WTC11 (cell line): ENCODE data around the gene CLMN. TPM values are rescaled to one million over a fixed set of nuclear protein-coding genes. Genes with fewer than 3 reads are reported as not detected.

Source experiments
- ATAC-seq: fragments of 200-7000 bp; cut with Tn5 transposase; 2 replicates; pipeline ENCODE4 v1.10.0; 2021; ENCODE audit warnings: mild to moderate bottlenecking, moderate library complexity
- CTCF ChIA-PET: fragments of 300-600 bp; sonication (Branson Sonifier 250); formaldehyde crosslinking; loops from one replicate; lab custom pipeline; 2021; ENCODE audit warnings: antibody characterized with exemption; lab: Charles Lee
- POLR2A ChIA-PET: fragments of 350-600 bp; sonication (Branson Sonifier 250); formaldehyde crosslinking; loops from one replicate; lab custom pipeline; 2021; ENCODE audit warnings: antibody characterized with exemption; lab: Charles Lee
- DNase-seq: peaks from one replicate; pipeline ENCODE4 v3.0.0; 2021; ENCODE audit warnings: low spot score
- H3K27ac Mint-ChIP-seq: 2 replicates; pipeline ENCODE4 v1.8.0; 2021; ENCODE audit warnings: mixed read lengths
- H3K27me3 Mint-ChIP-seq: 2 replicates; pipeline ENCODE4 v1.8.0; 2021; ENCODE audit warnings: low read depth, mild to moderate bottlenecking, moderate library complexity, mixed read lengths
- H3K36me3 Mint-ChIP-seq: 2 replicates; pipeline ENCODE4 v1.8.0; 2021; ENCODE audit warnings: mixed read lengths
- H3K4me1 Mint-ChIP-seq: 2 replicates; pipeline ENCODE4 v1.8.0; 2022; ENCODE audit warnings: mixed read lengths
- H3K4me3 Mint-ChIP-seq: 2 replicates; pipeline ENCODE4 v1.8.0; 2021; ENCODE audit warnings: mild to moderate bottlenecking, moderate library complexity, mixed read lengths
- H3K9me3 Mint-ChIP-seq: 2 replicates; pipeline ENCODE4 v1.8.0; 2021; ENCODE audit warnings: mixed read lengths
- ELF4 ChIP-seq: sonication (generic); formaldehyde crosslinking; IDR thresholded peaks from 2 replicates; pipeline ENCODE4 v1.8.1; 2022; ENCODE audit warnings: low read depth, mild to moderate bottlenecking, moderate library complexity, missing genetic modification reagents
- FOXJ3 ChIP-seq: sonication (generic); formaldehyde crosslinking; IDR thresholded peaks from 2 replicates; pipeline ENCODE4 v1.9.0; 2021; ENCODE audit warnings: missing genetic modification reagents, mild to moderate bottlenecking, borderline replicate concordance
- FOXK1 ChIP-seq: sonication (generic); formaldehyde crosslinking; IDR thresholded peaks from 2 replicates; pipeline ENCODE4 v1.8.0; 2022; ENCODE audit warnings: mild to moderate bottlenecking, moderate library complexity, missing genetic modification reagents
- GTF2I ChIP-seq: fragments of 250-450 bp; sonication (Bioruptor Pico); conservative IDR thresholded peaks from 2 replicates; pipeline ENCODE4 v1.4.0; 2021; ENCODE audit warnings: mild to moderate bottlenecking
- KAT7 ChIP-seq: sonication (generic); formaldehyde crosslinking; IDR thresholded peaks from 2 replicates; pipeline ENCODE4 v1.8.1; 2023; ENCODE audit warnings: missing genetic modification reagents, mild to moderate bottlenecking, borderline replicate concordance
- NFATC4 ChIP-seq: fragments of 250-450 bp; sonication (Bioruptor Pico); IDR thresholded peaks from 2 replicates; pipeline ENCODE4 v1.9.0; 2021; ENCODE audit warnings: mild to moderate bottlenecking
- NR2C2 ChIP-seq: sonication (generic); formaldehyde crosslinking; IDR thresholded peaks from 2 replicates; pipeline ENCODE4 v1.8.0; 2022; ENCODE audit warnings: mild to moderate bottlenecking, missing genetic modification reagents
- OVOL2 ChIP-seq: fragments of 250-450 bp; sonication (Bioruptor Pico); IDR thresholded peaks from 2 replicates; pipeline ENCODE4 v1.9.0; 2021; ENCODE audit warnings: mild to moderate bottlenecking, borderline replicate concordance
- RORB ChIP-seq: fragments of 250-450 bp; sonication (Bioruptor Pico); IDR thresholded peaks from 2 replicates; pipeline ENCODE4 v1.9.0; 2021; ENCODE audit warnings: mild to moderate bottlenecking
- SP1 ChIP-seq: sonication (generic); formaldehyde crosslinking; conservative IDR thresholded peaks from 2 replicates; pipeline ENCODE4 v1.8.1; 2022; ENCODE audit warnings: missing genetic modification reagents
- ZNF396 ChIP-seq: fragments of 250-450 bp; sonication (Bioruptor Pico); IDR thresholded peaks from 2 replicates; pipeline ENCODE4 v1.8.0; 2021; ENCODE audit warnings: mild to moderate bottlenecking, moderate library complexity, borderline replicate concordance
- ZNF423 ChIP-seq: fragments of 250-450 bp; sonication (Bioruptor Pico); IDR thresholded peaks from 2 replicates; pipeline ENCODE4 v2.1.2; 2022; ENCODE audit warnings: mild to moderate bottlenecking, moderate library complexity
- total RNA-seq: library from RNA; stranded (reverse); gene quantifications from 3 replicates; pipeline ENCODE4 v1.2.3, GENCODE V29; 2021
- TF ChIP-seq, protein P1 (sequence below): sonication (generic); formaldehyde crosslinking; IDR thresholded peaks from 2 replicates; pipeline ENCODE4 v1.8.1; 2023; ENCODE audit warnings: mild to moderate bottlenecking, missing genetic modification reagents
- TF ChIP-seq, protein P2 (sequence below): sonication (generic); formaldehyde crosslinking; IDR thresholded peaks from 2 replicates; pipeline ENCODE4 v1.8.0; 2022; ENCODE audit warnings: mild to moderate bottlenecking, missing genetic modification reagents
- TF ChIP-seq, protein P3 (sequence below): sonication (generic); formaldehyde crosslinking; IDR thresholded peaks from 2 replicates; pipeline ENCODE4 v1.8.1; 2022; ENCODE audit warnings: mild to moderate bottlenecking, missing genetic modification reagents, moderate library complexity, borderline replicate concordance
- TF ChIP-seq, protein P4 (sequence below): sonication (generic); formaldehyde crosslinking; IDR thresholded peaks from 2 replicates; pipeline ENCODE4 v1.8.1; 2022; ENCODE audit warnings: low read depth, missing genetic modification reagents, borderline replicate concordance
- TF ChIP-seq, protein P5 (sequence below): fragments of 250-450 bp; sonication (Bioruptor Pico); IDR thresholded peaks from 2 replicates; pipeline ENCODE4 v1.9.0; 2021; ENCODE audit warnings: mild to moderate bottlenecking, borderline replicate concordance
- TF ChIP-seq, protein P6 (sequence below): sonication (generic); formaldehyde crosslinking; IDR thresholded peaks from 2 replicates; pipeline ENCODE4 v1.8.0; 2023; ENCODE audit warnings: missing genetic modification reagents
- TF ChIP-seq, protein P7 (sequence below): sonication (generic); formaldehyde crosslinking; IDR thresholded peaks from 2 replicates; pipeline ENCODE4 v1.8.1; 2022; ENCODE audit warnings: low read depth, mild to moderate bottlenecking, moderate library complexity, missing genetic modification reagents, borderline replicate concordance

The CLMN gene
- total RNA-seq, 1 experiment from 2014 or later, result 12.2 TPM

DNA sequence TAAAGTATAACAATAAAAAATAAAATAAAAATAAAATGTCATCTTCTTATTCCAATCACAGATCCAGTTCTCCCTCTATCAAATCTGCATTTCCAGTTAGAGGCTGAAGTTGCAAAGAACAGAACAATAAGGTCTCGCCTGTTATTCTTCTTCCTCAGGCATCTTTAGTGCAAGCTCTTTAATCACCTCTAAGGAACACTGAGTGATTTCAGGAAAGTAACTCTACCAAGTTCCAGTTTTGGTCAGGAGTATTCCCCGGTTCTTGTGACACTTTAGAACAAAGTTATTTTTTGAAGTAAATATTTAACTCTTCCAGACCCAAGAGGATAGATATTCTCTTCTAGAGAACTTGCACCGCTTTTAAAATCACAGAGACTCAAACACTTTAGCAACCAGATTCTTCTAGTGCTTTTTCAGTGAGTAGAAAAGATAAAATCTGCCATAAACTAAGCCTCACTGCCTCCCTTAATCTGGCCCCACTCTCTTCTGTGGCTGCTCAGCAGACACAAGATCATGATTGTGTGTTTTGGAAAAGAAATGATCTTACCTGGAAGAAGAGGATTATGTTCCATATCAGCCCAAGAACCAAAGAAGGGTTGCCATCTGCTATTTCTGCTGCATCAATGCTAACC is 104.5 kb downstream of the CLMN start:
- Mint-ChIP-seq H3K9me3 (no peaks in the 10 kb centered on the region), H3K4me1 (peaks cover 30% of the 10 kb centered on the region), H3K27ac (no peak overlapping the region), H3K27me3 (peaks cover 38% of the 10 kb centered on the region), H3K4me3 (no peak overlapping the region), H3K36me3 (no peaks in the 10 kb centered on the region)
- ATAC-seq (no peak), DNase-seq (no peak)
- POLR2A ChIA-PET, result no interaction called here
- TF ChIP-seq ZNF423 (no peak), ELF4 (CRISPR knock-in tag) (no peak)
- TF ChIP-seq, protein P1, sequence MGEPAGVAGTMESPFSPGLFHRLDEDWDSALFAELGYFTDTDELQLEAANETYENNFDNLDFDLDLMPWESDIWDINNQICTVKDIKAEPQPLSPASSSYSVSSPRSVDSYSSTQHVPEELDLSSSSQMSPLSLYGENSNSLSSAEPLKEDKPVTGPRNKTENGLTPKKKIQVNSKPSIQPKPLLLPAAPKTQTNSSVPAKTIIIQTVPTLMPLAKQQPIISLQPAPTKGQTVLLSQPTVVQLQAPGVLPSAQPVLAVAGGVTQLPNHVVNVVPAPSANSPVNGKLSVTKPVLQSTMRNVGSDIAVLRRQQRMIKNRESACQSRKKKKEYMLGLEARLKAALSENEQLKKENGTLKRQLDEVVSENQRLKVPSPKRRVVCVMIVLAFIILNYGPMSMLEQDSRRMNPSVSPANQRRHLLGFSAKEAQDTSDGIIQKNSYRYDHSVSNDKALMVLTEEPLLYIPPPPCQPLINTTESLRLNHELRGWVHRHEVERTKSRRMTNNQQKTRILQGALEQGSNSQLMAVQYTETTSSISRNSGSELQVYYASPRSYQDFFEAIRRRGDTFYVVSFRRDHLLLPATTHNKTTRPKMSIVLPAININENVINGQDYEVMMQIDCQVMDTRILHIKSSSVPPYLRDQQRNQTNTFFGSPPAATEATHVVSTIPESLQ, result no peak
- CTCF ChIA-PET, result no interaction called here

DNA sequence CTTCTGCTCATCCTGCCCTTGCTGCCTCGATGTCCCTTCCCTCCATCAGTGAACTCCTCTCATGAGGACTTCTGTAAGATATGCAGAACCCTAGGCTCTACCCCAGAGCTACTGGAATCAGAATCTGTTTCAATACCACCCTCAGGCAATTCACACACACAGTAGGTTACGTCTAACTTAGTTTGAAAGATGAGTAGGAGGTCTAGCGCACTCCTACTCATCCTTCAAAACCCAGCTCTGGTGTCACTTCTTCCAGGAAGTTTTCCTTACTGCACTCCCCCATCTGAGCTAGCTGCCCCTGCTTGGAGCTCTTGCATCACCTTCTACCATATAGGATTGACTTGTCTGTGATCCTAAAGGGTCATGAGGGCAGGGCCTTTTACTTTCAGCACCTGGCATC is 105.9 kb downstream of the CLMN start:
- TF ChIP-seq FOXJ3 (CRISPR knock-in tag) (no peak), NR2C2 (no peak), ZNF396 (CRISPR knock-in tag) (no peak), GTF2I (CRISPR knock-in tag) (no peak), SP1 (CRISPR knock-in tag) (no peak), FOXK1 (CRISPR knock-in tag) (no peak), KAT7 (CRISPR knock-in tag) (no peak), OVOL2 (no peak), RORB (CRISPR knock-in tag) (no peak), NFATC4 (no peak)
- TF ChIP-seq, protein P2, sequence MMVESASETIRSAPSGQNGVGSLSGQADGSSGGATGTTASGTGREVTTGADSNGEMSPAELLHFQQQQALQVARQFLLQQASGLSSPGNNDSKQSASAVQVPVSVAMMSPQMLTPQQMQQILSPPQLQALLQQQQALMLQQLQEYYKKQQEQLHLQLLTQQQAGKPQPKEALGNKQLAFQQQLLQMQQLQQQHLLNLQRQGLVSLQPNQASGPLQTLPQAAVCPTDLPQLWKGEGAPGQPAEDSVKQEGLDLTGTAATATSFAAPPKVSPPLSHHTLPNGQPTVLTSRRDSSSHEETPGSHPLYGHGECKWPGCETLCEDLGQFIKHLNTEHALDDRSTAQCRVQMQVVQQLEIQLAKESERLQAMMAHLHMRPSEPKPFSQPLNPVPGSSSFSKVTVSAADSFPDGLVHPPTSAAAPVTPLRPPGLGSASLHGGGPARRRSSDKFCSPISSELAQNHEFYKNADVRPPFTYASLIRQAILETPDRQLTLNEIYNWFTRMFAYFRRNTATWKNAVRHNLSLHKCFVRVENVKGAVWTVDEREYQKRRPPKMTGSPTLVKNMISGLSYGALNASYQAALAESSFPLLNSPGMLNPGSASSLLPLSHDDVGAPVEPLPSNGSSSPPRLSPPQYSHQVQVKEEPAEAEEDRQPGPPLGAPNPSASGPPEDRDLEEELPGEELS (CRISPR knock-in tag), result no peak
- TF ChIP-seq, protein P3, sequence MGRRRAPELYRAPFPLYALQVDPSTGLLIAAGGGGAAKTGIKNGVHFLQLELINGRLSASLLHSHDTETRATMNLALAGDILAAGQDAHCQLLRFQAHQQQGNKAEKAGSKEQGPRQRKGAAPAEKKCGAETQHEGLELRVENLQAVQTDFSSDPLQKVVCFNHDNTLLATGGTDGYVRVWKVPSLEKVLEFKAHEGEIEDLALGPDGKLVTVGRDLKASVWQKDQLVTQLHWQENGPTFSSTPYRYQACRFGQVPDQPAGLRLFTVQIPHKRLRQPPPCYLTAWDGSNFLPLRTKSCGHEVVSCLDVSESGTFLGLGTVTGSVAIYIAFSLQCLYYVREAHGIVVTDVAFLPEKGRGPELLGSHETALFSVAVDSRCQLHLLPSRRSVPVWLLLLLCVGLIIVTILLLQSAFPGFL (CRISPR knock-in tag), result no peak
- TF ChIP-seq, protein P4, sequence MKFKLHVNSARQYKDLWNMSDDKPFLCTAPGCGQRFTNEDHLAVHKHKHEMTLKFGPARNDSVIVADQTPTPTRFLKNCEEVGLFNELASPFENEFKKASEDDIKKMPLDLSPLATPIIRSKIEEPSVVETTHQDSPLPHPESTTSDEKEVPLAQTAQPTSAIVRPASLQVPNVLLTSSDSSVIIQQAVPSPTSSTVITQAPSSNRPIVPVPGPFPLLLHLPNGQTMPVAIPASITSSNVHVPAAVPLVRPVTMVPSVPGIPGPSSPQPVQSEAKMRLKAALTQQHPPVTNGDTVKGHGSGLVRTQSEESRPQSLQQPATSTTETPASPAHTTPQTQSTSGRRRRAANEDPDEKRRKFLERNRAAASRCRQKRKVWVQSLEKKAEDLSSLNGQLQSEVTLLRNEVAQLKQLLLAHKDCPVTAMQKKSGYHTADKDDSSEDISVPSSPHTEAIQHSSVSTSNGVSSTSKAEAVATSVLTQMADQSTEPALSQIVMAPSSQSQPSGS (CRISPR knock-in tag), result no peak
- TF ChIP-seq, protein P5, sequence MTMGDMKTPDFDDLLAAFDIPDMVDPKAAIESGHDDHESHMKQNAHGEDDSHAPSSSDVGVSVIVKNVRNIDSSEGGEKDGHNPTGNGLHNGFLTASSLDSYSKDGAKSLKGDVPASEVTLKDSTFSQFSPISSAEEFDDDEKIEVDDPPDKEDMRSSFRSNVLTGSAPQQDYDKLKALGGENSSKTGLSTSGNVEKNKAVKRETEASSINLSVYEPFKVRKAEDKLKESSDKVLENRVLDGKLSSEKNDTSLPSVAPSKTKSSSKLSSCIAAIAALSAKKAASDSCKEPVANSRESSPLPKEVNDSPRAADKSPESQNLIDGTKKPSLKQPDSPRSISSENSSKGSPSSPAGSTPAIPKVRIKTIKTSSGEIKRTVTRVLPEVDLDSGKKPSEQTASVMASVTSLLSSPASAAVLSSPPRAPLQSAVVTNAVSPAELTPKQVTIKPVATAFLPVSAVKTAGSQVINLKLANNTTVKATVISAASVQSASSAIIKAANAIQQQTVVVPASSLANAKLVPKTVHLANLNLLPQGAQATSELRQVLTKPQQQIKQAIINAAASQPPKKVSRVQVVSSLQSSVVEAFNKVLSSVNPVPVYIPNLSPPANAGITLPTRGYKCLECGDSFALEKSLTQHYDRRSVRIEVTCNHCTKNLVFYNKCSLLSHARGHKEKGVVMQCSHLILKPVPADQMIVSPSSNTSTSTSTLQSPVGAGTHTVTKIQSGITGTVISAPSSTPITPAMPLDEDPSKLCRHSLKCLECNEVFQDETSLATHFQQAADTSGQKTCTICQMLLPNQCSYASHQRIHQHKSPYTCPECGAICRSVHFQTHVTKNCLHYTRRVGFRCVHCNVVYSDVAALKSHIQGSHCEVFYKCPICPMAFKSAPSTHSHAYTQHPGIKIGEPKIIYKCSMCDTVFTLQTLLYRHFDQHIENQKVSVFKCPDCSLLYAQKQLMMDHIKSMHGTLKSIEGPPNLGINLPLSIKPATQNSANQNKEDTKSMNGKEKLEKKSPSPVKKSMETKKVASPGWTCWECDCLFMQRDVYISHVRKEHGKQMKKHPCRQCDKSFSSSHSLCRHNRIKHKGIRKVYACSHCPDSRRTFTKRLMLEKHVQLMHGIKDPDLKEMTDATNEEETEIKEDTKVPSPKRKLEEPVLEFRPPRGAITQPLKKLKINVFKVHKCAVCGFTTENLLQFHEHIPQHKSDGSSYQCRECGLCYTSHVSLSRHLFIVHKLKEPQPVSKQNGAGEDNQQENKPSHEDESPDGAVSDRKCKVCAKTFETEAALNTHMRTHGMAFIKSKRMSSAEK, result no peak
- TF ChIP-seq, protein P6, sequence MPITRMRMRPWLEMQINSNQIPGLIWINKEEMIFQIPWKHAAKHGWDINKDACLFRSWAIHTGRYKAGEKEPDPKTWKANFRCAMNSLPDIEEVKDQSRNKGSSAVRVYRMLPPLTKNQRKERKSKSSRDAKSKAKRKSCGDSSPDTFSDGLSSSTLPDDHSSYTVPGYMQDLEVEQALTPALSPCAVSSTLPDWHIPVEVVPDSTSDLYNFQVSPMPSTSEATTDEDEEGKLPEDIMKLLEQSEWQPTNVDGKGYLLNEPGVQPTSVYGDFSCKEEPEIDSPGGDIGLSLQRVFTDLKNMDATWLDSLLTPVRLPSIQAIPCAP (CRISPR knock-in tag), result no peak
- TF ChIP-seq, protein P7, sequence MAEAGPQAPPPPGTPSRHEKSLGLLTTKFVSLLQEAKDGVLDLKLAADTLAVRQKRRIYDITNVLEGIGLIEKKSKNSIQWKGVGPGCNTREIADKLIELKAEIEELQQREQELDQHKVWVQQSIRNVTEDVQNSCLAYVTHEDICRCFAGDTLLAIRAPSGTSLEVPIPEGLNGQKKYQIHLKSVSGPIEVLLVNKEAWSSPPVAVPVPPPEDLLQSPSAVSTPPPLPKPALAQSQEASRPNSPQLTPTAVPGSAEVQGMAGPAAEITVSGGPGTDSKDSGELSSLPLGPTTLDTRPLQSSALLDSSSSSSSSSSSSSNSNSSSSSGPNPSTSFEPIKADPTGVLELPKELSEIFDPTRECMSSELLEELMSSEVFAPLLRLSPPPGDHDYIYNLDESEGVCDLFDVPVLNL (CRISPR knock-in tag), result no peak
- H3K27me3 Mint-ChIP-seq, result peaks cover 26% of the 10 kb centered on the region
- no peak for ATAC-seq
- no peaks in the 10 kb centered on the region for H3K9me3 Mint-ChIP-seq
- H3K27ac Mint-ChIP-seq, result no peak overlapping the region
- peaks cover 17% of the 10 kb centered on the region for H3K4me1 Mint-ChIP-seq
- H3K36me3 Mint-ChIP-seq, result no peaks in the 10 kb centered on the region
- ChIA-PET CTCF (no interaction called here), POLR2A (no interaction called here)
- no peak overlapping the region for H3K4me3 Mint-ChIP-seq
- DNase-seq, result no peak
